GM10266 (cell line): ENCODE results near the gene TSPAN9.

Experiments used
- DNase-seq: peaks from one replicate; pipeline ENCODE4 v3.0.0; 2012; ENCODE audit errors: extremely low spot score
- TF ChIP-seq, protein P1 (sequence below): IDR thresholded peaks from 2 replicates; pipeline ENCODE4 v1.5.1; 2012; ENCODE audit warnings: mild to moderate bottlenecking, low read depth; ENCODE audit not compliant: control insufficient read depth, insufficient read depth; ENCODE audit errors: missing control alignments

The TSPAN9 gene

DNA sequence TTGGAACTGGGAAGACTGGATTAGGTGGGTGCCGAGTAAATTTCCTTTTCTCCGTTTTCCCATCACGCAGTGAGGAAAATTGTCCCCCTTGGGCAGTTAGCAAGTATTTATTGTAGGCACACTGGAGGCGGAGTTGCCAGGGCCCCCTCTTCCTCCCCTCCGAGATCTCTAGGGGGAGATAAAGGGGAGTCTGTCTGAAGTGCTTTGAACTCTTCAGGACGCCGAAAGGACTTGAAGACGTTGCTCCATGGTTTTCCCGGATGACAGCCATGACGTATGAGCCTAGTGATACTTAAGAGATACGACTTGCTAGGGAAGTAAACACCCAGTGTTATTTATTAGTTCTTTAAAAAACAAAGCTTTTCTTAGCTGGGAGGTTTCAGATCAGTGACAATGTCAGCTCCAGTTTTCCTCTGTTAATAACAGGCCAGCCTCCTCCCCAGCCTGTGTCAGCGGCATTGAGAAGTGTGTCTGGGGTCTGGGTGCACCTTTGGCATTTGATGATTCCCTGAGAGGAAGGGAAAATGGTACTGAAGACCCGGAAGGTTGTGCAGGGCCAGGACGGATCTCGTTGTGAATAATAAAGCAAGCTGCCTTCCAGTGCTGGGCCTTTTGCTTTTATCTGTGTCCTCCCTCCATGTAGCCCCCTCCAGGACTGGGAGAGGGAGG, 78.7 kb downstream of the TSPAN9 start:
- TF ChIP-seq, protein P1, sequence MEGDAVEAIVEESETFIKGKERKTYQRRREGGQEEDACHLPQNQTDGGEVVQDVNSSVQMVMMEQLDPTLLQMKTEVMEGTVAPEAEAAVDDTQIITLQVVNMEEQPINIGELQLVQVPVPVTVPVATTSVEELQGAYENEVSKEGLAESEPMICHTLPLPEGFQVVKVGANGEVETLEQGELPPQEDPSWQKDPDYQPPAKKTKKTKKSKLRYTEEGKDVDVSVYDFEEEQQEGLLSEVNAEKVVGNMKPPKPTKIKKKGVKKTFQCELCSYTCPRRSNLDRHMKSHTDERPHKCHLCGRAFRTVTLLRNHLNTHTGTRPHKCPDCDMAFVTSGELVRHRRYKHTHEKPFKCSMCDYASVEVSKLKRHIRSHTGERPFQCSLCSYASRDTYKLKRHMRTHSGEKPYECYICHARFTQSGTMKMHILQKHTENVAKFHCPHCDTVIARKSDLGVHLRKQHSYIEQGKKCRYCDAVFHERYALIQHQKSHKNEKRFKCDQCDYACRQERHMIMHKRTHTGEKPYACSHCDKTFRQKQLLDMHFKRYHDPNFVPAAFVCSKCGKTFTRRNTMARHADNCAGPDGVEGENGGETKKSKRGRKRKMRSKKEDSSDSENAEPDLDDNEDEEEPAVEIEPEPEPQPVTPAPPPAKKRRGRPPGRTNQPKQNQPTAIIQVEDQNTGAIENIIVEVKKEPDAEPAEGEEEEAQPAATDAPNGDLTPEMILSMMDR, result no peak
- DNase-seq, result no peak

DNA sequence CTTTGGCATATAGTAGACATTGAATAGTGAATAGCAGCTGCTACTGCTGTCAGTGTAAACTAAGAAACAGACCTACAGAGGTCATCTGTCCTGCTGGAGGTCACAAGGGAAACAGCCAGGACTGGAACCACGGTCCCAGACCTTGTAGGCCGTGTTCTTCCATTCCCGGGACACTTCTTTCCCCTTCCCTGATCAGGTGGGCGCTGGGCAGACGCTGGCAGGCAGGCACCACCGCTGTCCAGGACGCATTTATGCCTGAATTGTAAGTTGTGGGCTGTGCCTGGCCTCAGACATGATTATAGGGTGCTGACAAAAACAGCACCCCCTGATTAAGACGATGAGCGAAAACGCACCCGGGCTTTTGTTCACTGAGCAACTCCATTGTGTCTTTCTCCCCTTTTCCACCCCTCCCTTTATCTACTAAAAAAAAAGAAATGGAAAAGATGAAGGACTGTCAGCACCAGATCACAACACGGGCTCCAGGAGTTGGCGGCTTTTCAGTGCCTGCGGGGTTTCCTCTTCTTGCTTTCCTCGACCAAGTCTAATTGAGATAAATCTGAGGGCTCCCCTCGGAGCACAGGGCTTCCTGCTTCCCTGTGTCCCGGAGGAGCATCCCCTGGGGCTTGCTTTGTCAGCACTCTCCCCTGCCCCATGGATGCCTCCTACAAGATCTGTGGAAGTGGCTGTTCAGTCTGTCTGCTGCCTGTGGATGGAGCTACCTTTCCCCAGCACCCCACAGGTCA, 80.6 kb downstream of the TSPAN9 start:
- TF ChIP-seq, protein P1, result no peak
- DNase-seq, result no peak

DNA sequence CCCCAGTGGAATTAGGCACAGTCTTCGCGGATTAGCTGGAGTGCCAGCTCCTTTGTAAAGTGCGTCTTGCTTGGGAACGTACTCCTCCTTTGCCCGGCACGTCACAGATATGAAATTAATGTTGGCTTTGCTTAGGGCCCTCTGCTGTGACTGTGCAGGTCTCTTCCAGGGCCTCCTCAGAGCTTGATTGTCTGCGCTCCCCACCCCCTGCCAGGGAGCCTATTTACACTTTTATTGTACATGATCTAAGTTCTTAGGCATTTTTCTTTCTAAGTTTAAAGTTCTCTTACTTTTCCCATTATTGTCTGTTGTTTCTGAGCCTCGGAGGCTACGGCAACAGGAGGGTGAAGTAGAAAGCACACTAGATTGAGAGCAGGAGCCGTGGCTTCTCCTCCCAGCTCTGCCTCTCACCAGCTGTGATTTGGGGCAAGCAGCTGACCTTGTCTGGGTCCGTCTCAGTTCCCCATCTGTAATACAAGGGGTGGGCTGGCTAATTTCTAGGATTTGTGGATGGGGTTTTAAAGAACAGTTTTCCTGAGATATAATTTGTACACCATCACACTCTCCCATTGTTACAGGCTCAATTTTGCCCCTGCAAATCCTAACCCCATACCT, 81.8 kb downstream of the TSPAN9 start:
- TF ChIP-seq, protein P1, result no peak
- DNase-seq, result no peak

DNA sequence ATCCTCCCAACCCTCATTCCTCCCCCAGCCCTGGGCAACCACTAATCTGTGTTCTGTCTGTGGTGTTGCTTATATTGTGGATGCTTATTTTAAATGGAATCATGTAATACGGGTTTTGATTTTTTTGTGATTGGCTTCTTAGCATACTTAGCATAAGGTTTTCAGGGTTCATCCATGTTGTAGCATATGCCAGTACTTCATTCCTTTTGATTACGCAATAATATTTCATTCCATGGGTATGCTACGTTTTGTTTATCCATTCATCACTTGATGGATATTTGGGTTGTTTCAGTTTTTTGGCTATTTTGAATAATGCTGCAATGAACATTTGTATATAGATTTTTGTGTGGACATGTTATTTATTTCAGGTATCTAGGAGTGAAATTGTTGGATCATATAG, 82.9 kb downstream of the TSPAN9 start:
- TF ChIP-seq, protein P1, result no peak
- no peak for DNase-seq

DNA sequence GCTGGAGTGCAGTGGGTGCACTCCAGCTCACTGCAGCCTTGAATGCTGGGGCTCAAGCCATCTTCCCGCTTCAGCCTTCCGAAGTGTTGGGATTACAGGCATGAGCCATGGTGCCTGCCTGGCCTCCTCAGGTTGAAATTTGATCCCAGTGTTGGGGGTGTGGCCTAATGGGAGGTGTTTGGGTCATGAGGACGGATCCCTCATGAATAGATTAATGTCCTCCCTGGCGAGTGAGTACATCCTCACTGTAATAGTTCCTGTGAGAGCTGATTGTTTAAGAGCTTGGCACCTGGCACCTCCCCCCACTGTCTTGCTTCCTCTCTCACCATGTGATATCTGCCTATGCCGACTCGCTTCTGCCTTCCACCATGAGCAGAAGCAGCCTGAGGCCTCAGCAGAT, 84.7 kb downstream of the TSPAN9 start:
- DNase-seq, result no peak
- TF ChIP-seq, protein P1, result no peak

DNA sequence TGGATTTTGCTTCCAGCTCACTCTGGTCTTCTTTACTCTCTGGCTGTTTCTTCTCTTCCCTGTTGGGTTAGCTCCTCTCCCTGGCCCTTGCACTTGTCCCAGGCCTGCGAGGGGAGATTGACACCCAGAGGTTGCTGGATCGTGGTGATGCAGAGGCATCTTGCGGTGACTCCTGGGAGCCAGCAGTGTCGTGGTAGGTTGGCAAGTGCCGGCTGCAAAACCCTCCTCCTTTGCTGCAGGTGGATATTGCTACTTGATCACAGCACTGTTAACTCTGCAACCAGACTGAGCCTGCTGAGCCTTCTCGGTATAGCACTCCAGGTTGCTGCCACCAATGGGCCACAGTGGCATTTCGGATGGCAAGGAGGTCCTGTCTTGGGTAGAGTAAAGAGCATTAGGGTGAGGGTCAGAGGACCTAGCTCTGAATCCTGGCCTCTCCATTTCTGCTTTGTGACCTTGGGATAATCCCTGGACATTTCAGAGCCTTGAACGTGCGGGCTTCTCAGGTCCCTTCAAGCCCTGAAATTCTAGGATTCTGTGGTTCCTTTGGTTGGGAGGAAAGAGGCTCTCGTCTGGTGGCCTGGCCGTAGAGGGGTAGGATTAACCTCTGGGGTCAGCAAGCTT, 87.4 kb downstream of the TSPAN9 start:
- TF ChIP-seq, protein P1, result no peak
- no peak for DNase-seq
